HG03575 (cell line): ENCODE results near the gene CLIP4.

ENCODE experiments used
- ATAC-seq: cut with Tn5 transposase; IDR thresholded peaks from one replicate; pipeline ENCODE4 v1.9.1; 2021; ENCODE audit not compliant: unreplicated experiment, insufficient number of reproducible peaks, low FRiP score; ENCODE audit errors: extremely low read depth

CLIP4 gene

DNA sequence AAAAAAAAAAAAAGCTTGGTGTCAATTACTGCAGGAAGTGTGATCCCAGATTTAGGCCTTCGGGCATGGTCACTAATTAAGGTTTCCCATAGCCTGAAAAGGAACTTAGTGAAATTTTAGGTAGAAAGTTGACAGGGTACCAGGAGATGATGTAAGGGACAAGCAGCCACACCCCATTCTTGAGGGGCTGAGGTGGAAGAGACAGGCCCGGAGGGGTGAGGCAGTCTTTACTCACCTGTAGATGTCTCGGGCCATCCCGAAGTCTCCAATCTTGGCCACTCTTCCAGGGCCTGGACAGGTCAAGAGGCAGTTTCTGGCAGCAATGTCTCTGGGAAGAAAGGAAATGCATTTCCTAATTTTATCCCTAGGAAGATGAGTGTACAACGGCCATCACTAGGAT, 94.3 kb downstream of the CLIP4 start:
- no peak for ATAC-seq

DNA sequence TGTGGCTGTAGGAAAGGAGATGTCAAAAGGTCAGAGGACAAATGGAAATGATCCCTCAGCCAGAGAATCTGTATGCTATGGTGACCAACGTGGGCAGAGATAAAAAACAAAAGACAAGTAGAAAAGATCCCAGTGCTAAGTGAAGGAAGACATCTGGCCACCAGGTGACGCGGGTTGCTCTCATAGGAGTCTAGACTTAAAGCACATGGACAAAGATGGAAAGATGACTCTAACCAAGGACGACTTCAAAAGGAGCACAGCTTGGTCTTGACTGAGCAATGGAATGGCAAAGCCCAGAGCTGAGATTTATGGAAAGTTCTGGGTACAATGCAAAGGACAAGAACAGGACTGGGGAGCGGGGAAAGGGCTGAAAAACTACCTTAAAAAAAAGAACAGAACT, 96.8 kb downstream of the CLIP4 start:
- ATAC-seq = no peak

DNA sequence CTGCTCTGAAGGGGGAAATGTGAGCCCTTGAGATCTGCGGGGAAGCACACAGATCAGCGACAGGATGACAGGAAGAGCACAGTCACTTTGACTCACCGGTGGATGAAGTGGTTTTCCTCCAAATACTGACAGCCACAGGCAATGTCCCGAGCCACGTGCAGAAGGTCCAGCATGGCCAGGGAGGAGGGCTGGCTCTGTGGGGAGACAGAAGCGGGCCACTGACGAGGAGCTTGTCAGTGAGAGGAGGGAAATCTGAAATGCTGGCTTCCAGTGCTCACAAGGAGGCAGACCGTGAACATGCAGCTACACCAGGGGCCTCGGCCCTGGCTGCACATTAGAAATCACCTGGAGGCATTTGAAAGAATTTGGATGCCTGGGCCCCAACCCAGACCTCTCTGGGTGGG, 98.7 kb downstream of the CLIP4 start:
- no peak for ATAC-seq

DNA sequence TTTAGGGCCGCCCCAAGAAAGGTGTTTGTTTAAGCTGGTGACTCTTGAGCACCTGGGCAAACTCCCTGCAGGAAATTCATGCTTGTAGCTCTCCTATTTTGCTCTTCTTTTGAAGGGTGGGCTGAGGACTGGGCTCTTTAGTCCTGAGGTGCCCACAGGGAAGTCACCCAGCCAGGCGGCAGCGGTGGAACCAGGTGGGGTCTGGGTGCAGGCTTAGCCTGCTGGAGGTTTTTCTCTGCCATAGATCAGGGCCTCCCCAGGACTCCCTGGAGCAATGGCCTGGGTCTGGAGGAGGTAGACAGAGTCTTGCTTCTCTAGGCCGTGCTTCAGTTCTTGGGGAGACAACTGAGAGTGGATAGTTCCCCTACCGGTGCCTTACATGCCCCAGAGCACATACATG, 99.9 kb downstream of the CLIP4 start:
- no peak for ATAC-seq

DNA sequence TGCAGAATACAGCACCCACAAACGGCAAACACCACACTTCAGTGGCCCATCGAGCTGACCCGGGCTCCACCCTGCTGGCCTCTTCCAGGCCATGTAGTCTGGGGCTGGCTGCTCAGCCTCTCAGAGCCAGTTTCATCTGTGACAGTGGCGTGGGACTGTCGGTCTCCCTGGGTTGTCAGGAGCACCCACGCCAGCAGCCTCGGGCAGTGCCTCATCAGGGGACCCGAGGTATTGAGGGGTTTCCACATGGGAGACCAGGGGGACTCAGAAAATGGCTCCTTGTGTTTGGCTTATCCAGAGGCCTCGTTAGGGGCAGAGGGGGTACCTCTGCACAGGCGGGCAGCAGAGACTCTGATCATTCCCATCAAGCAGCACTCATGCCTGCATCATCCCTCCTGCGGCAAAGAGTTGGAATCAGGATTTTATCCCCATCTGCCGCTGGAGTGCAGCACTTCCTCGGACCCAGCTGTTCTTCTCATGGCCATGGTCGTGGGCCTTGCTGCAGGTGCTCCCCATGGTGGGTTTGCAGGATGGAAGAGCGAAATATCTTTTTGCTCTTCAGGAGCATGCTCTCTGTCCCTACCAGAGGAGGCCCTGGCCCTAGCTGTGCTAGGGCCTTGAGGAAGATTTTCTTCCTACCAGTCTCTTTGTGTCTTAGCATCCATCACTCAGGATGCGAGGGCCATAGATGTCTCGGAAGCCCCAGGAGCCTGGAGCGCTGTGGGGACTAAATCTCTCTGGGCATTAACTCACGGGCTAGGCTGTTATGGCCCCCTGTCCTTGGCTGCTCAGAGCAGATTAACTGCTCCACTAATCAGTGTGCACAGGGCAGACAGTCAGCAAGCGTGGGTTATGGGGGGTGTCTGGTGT, 100.8 kb downstream of the CLIP4 start:
- ATAC-seq = no peak

DNA sequence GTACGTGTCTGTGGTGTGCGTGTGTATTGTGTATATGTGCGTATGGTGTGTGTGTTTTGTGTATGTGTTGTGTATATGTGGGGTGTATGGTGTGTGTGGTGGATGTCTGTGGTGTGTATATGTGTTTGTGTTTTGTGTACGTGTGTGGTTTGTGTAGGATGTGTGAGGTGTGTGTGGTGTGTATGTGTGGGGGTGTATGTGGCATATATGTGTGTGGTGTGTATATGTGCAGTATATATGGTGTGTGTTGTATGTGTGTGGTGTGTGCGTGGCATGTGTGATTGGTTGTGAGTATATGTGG, 101.3 kb downstream of the CLIP4 start:
- no peak for ATAC-seq

DNA sequence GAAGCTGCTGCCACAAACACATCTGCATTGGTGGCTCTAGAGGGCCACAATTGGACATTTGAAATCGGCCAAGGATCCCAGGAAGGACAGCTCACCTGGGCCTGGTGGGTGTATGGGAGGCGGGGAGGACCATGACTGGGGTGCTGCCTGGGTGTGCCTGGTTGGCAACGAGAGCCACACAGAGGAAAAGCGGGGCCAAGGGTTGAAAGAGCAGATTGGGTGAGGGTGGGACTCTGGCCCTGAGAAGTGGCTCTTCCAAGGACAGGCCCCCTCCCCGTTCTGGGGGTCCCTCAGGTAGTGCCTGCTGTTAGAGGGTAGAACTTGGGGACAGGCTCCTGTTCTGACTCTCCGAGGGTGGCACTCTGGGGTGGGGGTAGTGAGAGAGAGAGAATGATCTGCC, 102.9 kb downstream of the CLIP4 start:
- no peak for ATAC-seq

DNA sequence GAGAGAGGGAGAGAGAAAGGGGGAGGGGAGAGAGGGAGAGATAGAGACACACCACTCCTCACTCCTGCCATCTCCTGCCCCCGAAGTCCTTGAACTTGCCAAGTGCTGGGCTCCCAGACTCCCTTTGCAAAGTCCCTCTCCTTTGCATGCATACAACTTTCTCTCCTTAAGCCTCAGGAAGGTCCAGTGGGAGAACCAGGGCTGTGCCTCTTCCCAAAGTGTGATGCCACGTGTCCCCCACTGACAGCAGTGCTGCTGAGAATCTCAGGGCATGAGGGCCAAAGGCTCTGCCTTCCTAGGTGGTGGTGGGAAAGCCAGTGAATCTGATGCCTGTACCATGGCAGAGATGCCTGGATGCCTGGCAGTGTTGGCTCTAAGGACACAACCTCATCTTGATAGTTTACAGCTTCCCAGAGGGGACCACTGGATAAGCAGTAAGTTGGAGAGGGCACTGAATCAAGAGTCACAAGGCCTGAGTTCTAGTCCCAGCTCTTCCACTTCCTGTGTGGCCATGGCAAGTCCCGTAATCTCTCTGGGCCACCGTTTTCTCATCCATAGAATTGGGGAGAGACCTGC, 103.4 kb downstream of the CLIP4 start:
- ATAC-seq = no peak

DNA sequence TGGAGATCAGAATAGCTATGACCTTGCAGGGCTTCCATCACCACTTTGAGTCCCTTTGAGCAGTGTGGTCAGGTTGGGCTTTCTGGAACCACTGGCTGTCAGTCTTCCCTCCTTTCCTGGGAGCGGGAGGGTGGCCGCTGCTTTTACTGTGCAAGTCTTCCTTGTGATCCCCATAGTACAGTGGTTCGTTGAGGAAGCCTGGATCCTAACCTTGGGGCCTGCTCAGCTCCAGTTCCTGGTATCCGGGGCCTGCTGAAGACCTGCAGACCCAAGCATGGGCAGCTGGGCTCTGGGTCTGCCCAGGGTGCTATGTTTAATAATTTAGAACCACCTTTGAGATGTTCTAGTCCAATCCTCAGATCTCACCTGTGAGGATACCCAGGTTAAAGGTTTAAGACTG, 104.2 kb downstream of the CLIP4 start:
- ATAC-seq = no peak

DNA sequence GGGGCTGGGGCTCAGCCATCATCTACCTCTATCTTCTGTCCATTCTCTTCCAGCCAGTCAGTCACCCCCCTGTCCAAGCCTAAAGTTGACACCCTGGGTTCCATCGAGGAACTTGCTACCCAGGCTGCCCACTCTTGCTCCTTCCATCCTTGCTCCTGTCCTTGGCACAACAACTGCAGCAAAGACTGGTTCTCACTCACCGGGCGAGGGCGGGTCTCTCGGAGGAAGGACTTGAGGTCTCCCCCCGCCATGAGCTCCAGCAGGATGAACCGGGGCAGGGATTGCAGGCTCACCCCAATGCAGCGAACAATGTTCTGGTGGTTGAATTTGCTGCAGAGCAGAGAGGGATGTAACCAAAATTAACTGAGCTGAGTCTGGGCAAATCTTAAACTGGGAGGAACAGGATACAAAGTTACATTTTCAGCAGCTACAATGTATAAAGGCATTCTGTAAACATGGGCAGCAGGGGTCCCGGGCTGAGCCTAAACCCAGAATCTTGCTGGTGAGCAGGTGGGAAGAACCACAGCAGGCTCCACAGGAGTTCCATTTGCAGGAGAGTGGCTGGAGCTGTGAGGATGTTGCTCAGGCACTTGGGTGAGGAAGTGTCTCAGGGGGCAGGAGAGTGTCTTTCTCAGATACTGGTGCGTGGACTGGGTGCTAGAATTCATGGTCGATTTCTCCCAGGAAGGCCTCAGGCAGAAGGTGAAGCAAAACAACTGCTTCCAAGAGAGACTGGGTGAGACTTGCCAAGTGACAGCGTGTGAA, 105.5 kb downstream of the CLIP4 start:
- no peak for ATAC-seq

DNA sequence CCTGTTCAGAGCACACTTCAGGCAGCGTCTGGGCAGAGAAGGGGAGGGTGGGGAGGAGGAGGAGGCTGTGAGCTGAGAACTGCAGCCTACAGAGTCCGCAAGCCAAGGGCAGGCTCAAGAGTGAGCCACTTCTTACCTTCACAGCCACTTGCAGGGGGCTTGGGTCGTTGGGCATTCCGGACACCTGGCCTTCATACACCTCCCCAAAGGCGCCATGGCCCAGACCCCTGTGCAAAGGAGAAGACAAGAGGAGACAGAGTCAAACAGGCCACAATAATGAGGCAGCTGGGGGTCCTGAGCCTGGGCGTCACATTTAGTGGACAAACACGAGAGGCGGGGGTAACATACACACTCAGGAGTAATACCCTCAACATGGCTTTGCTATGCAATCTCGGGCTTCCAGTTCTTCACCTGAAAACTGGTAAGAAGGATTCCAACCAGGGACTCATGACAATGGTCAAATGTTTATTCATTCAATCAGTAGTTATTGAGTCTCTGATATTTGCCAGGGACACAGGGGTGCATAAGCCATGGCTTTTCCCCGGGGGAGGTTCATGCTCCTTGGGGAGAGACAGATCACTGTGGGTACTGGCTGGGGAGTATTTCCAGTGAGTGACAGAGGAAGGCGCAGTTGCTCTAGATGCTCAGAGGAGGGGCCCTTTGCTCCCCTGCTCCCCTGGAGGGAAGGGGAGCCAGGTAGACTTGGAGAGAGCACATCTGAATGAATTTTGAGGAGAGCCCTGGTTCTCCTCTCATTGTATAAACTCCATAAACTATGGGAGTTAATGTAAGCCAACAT, 107.4 kb downstream of the CLIP4 start:
- ATAC-seq = no peak

DNA sequence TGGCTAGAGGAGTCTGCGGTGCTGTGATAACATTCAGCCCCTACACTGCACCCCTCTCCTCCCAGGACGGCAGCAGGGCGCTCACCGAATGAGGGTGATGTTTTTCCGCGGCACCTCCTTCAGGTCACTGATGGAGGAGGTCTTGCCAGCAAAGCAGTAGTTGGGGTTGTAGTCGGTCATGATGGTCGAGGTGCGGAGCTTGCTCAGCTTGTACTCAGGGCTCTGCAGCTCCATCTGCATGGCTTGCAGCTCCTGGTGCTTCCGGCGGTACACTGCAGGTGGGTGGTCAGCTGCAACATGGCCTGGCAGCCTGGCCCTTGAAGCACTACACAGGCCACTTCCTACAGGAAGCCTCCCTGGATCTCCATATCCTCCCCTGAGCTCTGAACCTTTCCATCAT, 108.0 kb downstream of the CLIP4 start:
- ATAC-seq = no peak

DNA sequence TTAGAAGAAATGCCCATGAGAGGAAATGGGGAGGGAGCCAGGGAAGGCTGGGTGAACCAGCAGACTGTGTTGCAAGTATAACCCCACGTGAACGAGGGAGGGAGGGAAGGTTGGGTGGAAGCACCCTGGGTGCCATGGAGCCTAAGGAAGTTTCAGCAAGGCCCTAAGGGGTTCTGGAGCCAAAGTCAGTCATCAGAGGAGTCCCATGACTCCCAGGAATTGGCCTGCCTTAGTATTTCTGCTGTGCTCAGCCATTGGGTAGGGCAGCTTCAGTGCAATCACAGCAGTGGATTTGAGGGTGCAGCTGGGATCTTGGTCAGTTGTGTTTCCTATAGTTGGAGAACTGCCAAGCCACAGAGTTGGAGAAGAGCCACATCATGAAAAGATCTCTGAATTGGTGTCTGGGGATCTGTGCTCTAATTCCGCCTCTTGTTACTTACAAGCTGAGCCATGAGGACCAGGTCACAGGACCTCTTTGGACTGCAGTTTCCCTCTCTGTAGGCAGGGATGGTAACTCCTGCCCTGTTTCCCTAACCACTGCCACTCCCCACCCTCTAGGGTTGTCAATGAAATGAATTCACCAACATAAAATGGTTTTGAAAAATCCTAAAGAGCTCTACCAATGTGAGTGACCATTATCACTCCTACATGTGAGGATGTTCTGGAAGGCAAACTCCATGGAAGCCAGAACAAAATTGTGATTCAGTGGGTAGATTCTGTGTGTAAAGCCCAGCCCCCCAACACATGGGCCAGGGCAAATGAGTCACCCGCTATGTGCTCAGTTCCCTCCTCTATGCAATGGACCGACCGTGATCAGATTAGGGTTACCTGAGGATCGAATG, 108.9 kb downstream of the CLIP4 start:
- no peak for ATAC-seq

DNA sequence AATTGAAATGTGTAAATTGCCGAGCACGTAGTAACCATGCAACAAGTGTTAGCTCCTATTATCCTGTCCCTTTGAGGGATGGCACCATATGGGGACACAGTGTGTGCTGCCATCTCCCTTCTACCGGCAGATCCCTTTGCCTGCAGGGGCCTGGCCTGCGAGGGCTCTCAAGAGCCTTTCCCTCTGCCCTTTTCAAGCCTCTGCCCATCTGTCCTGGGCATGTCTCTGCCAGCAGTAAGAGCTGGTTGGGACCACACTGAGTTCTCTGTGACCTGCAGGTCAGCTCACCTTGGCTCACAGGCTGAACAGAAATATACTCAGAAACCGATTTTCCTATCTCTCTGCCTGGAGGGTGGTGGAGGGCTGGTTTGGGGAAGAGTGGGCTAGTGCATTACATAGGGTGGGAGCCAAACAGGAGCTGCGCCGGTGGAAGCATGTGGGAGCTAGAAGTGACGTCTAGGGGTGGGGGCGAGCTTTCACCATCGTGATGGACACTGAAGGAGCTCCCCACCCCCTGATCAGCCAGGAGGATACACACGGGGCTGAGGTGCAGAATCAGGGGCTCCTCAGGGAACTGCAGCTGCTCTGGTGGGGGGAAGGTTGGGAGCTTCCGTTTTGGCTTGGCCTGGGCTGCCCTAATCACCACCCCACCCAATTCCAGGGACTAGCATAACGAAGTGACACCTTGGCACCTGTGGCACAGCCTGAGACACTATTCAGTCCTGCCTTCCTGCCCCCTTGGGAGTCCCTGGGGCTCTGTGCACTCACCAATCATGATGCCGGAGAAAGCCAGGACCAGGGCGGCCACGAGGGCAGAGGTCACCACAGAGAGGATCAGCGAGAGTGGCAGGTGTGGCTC, 109.7 kb downstream of the CLIP4 start:
- no peak for ATAC-seq

DNA sequence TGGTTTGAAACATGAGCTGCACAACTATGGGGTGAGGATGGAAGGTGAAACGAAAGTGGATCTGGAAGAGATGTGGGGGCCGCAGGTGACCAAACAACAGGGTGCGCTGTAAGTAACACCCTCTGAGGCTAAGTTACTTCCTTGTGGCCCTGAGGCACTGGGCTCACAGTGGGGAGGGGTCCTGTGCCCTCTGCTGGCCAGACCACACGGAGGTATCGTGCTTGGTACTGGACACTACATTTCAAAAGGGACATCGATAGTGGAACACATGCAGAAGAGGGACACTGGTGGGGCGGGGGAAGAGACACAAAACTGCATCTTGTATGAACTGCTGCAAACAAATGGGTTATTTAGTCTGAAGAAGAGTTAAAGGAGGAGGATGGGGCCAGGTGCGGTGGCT, 110.6 kb downstream of the CLIP4 start:
- ATAC-seq = no peak

DNA sequence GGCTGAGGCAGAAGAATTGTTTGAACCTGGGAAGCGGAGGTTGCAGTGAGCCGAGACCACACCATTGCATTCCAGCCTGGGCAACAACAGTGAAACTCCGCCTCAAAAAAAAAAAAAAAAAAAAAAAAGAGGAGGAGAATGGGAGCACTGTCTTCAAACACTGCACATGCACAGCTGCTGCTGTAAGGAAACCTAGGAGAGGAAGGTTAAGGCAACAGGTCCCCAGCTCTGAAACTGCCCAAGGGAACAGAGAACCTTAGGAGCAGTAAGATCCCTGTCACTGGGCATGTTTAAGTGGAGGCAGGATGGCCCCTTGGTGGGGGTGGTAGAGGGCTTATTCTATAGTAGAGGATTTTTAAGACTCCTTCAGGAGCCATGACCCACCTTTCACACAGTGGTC, 111.2 kb downstream of the CLIP4 start:
- ATAC-seq = no peak

DNA sequence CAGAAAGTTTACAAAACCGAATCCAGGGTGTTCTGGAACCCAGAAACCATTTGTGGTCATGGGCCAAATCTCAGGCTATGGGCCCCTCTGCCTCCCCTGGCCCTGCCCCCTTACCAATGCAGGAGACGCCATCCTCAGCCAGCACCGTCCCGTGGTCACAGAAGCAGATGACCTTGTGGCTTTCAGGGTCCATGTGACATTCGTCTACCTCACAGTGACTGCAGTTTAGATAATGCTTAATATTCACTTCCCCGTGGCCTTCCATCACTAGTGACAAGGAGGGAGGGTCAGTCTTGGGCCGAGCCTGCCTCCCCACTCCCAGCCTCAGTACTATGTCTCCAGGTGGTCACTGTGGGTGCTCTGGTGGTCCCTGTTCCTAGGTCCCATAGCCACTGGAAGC, 111.6 kb downstream of the CLIP4 start:
- ATAC-seq = no peak
